DND-41 (cell line): ENCODE measurements around the gene TIGD3.

ENCODE experiments used
- ATAC-seq: fragments of 200-7000 bp; cut with Tn5 transposase; 3 replicates; pipeline ENCODE4 v1.9.1; 2021; ENCODE audit warnings: low read depth; ENCODE audit not compliant: insufficient read depth
- DNase-seq: peaks from one replicate; pipeline ENCODE4 v3.0.0-alpha.2; 2020
- H2AFZ ChIP-seq: 2 replicates; pipeline ENCODE4 v1.6.0; 2012; ENCODE audit warnings: low read depth, low read length
- H3K27ac ChIP-seq: 2 replicates; pipeline ENCODE4 v1.5.1; 2012; ENCODE audit warnings: low read length, inconsistent platforms
- H3K27me3 ChIP-seq: fragments of 200-600 bp; sonication (generic); 2 replicates; pipeline ENCODE4 v1.6.0; 2012; ENCODE audit warnings: low read length, mild to moderate bottlenecking, inconsistent platforms; ENCODE audit not compliant: insufficient read depth, poor library complexity
- H3K36me3 ChIP-seq: 2 replicates; pipeline ENCODE4 v1.5.1; 2012; ENCODE audit warnings: low read length, inconsistent platforms; ENCODE audit not compliant: insufficient read depth
- H3K4me1 ChIP-seq: 2 replicates; pipeline ENCODE4 v1.5.1; 2012; ENCODE audit warnings: mild to moderate bottlenecking, low read length; ENCODE audit not compliant: insufficient read depth
- H3K4me2 ChIP-seq: 2 replicates; pipeline ENCODE4 v1.6.0; 2012; ENCODE audit warnings: mild to moderate bottlenecking, moderate library complexity, low read length, inconsistent platforms; ENCODE audit not compliant: insufficient read depth
- H3K4me3 ChIP-seq, 2 experiments: fragments of 200-600 bp in 1 of 2; shearing (Covaris generic) in 1 of 2; 2 replicates each; pipeline ENCODE4 v1.5.1; 2012 to 2016; ENCODE audit warnings: inconsistent platforms in 2 of 2, low read length in 2 of 2, mild to moderate bottlenecking in 2 of 2, low read depth in 1 of 2, moderate library complexity in 1 of 2
- H3K79me2 ChIP-seq: 2 replicates; pipeline ENCODE4 v1.6.0; 2012; ENCODE audit warnings: low read length, inconsistent platforms; ENCODE audit not compliant: insufficient read depth
- H3K9ac ChIP-seq: 2 replicates; pipeline ENCODE4 v1.6.0; 2012; ENCODE audit warnings: low read depth, mild to moderate bottlenecking, inconsistent platforms, low read length, moderate library complexity
- H3K9me3 ChIP-seq: 2 replicates; pipeline ENCODE4 v1.5.1; 2012; ENCODE audit warnings: low read length, moderate library complexity, mild to moderate bottlenecking, inconsistent platforms; ENCODE audit not compliant: insufficient read depth, severe bottlenecking
- H4K20me1 ChIP-seq: 2 replicates; pipeline ENCODE4 v1.6.0; 2012; ENCODE audit warnings: low read length; ENCODE audit not compliant: insufficient read depth
- CTCF ChIP-seq: IDR thresholded peaks from 2 replicates; pipeline ENCODE4 v1.5.1; 2012; ENCODE audit warnings: borderline replicate concordance, low read length, moderate library complexity, mild to moderate bottlenecking; ENCODE audit not compliant: poor library complexity, severe bottlenecking; ENCODE audit errors: extremely low read depth
- EZH2 ChIP-seq: IDR thresholded peaks from 3 replicates; pipeline ENCODE4 v1.6.1; 2012; ENCODE audit warnings: borderline replicate concordance, low read depth, mild to moderate bottlenecking, moderate library complexity, low read length, inconsistent platforms; ENCODE audit not compliant: severe bottlenecking

Gene TIGD3

GRCh38 chr11:65393513-65394079, 39.0 kb downstream of the TIGD3 start:
- no peaks in the 10 kb centered on the region for H3K27me3 ChIP-seq
- no peak overlapping the region for H3K4me2 ChIP-seq
- no peak overlapping the region for H3K4me3 ChIP-seq
- peaks cover 26% of the 10 kb centered on the region for H4K20me1 ChIP-seq
- no peak for TF ChIP-seq EZH2
- no peak for TF ChIP-seq CTCF
- no peak for ATAC-seq
- no peak overlapping the region for H2AFZ ChIP-seq
- H3K36me3 ChIP-seq: peaks cover 84% of the 10 kb centered on the region
- H3K9ac ChIP-seq: no peak overlapping the region
- H3K79me2 ChIP-seq: peaks cover 50% of the 10 kb centered on the region
- no peaks in the 10 kb centered on the region for H3K9me3 ChIP-seq
- H3K27ac ChIP-seq: no peak overlapping the region
- no peak for DNase-seq
- peaks cover 16% of the 10 kb centered on the region for H3K4me1 ChIP-seq

- Histone ChIP-seq H3K27ac (no peak overlapping the region), H2AFZ (no peak overlapping the region), H4K20me1 (peaks cover 25% of the 10 kb centered on the region), H3K27me3 (no peaks in the 10 kb centered on the region), H3K4me3 (no peak overlapping the region), H3K9ac (no peak overlapping the region), H3K4me1 (peaks cover 11% of the 10 kb centered on the region), H3K4me2 (no peak overlapping the region), H3K79me2 (peaks cover 44% of the 10 kb centered on the region), H3K9me3 (no peaks in the 10 kb centered on the region), H3K36me3 (peaks cover 80% of the 10 kb centered on the region)
- no peak for DNase-seq
- ATAC-seq: no peak
- TF ChIP-seq CTCF (no peak), EZH2 (no peak)
These were observed 39.6 kb downstream of the TIGD3 start for GRCh38 chr11:65394125-65394536.

- H3K36me3 ChIP-seq: peaks cover 82% of the 10 kb centered on the region
- H3K9me3 ChIP-seq: no peaks in the 10 kb centered on the region
- no peaks in the 10 kb centered on the region for H3K4me1 ChIP-seq
- no peak overlapping the region for H2AFZ ChIP-seq
- H4K20me1 ChIP-seq: peaks cover 21% of the 10 kb centered on the region
- no peak overlapping the region for H3K4me2 ChIP-seq
- H3K9ac ChIP-seq: no peak overlapping the region
- TF ChIP-seq CTCF (no peak), EZH2 (no peak)
- H3K4me3 ChIP-seq: no peak overlapping the region
- no peak overlapping the region for H3K27ac ChIP-seq
- ATAC-seq: no peak
- H3K27me3 ChIP-seq: no peaks in the 10 kb centered on the region
- H3K79me2 ChIP-seq: peaks cover 25% of the 10 kb centered on the region
- no peak for DNase-seq
These were observed 41.5 kb downstream of the TIGD3 start for GRCh38 chr11:65395961-65396530.
